IPS-20b (cell line): ENCODE results near the gene YKT6.

Experiments
- H3K27ac ChIP-seq: one replicate; pipeline ENCODE4 v1.5.1; 2013; ENCODE audit warnings: low read length
- H3K27me3 ChIP-seq: 2 replicates; pipeline ENCODE4 v1.6.1; 2013; ENCODE audit warnings: mild to moderate bottlenecking, low read length, inconsistent platforms; ENCODE audit not compliant: insufficient read depth
- H3K36me3 ChIP-seq: 2 replicates; pipeline ENCODE4 v1.6.1; 2013; ENCODE audit warnings: low read depth, mild to moderate bottlenecking, inconsistent platforms, low read length, moderate library complexity; ENCODE audit not compliant: insufficient read depth
- H3K4me1 ChIP-seq: 2 replicates; pipeline ENCODE4 v1.6.1; 2013; ENCODE audit warnings: mild to moderate bottlenecking, control low read depth, inconsistent platforms, low read length, moderate library complexity; ENCODE audit not compliant: insufficient read depth
- H3K4me3 ChIP-seq: 2 replicates; pipeline ENCODE4 v1.5.1; 2013; ENCODE audit warnings: mild to moderate bottlenecking, low read length, inconsistent platforms
- H3K9ac ChIP-seq: 2 replicates; pipeline ENCODE4 v1.6.1; 2013; ENCODE audit warnings: low read depth, mild to moderate bottlenecking, inconsistent platforms, low read length, moderate library complexity
- H3K9me3 ChIP-seq: 2 replicates; pipeline ENCODE4 v1.6.1; 2013; ENCODE audit warnings: mild to moderate bottlenecking, low read depth, low read length, inconsistent platforms; ENCODE audit not compliant: insufficient read depth

Gene YKT6

DNA sequence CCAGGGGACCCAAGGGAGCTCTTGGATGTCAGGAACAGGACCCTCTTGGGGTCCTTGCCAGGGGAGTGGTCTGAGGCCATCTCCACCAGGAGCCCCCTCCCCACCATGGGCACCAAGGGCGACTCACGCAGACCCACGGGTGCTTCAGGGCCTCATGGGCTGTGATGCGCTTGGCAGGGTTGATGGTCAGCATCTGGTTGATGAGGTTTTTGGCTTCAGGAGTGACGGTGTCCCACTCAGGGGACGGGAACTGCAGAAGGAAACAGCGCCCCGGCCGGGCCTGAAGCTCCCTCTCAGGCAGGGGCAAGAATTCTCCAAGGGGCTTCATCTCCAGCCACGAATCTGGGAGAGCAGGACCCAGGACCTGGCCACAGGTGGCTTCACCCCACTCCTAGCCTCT is 41.3 kb downstream of the YKT6 start:
- H3K36me3 ChIP-seq = no peaks in the 10 kb centered on the region
- no peaks in the 10 kb centered on the region for H3K9me3 ChIP-seq
- H3K4me3 ChIP-seq = no peak overlapping the region
- H3K27ac ChIP-seq = no peak overlapping the region
- no peaks in the 10 kb centered on the region for H3K27me3 ChIP-seq
- no peaks in the 10 kb centered on the region for H3K4me1 ChIP-seq
- H3K9ac ChIP-seq = no peak overlapping the region

DNA sequence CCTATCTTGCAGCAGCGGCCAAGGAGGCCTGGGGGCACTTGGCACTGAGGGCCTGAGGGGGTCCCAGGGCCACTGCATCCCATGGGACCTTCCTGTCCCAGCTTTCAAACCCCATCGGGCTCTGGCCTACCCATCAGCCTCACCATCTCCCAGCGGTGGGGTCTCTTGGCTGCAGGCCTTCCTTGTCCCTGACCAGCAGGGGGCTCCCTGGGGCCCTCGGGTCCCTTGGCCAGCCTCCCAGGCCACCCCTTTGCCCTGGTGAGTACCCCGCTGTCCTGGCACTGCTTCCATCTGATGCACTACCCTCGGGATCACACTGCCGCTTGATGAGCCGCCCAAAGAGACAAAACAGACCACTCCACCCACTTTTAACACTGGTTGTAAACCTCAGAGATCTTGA is 43.5 kb downstream of the YKT6 start:
- Histone ChIP-seq H3K27me3 (no peaks in the 10 kb centered on the region), H3K36me3 (no peaks in the 10 kb centered on the region), H3K27ac (no peak overlapping the region), H3K9me3 (no peaks in the 10 kb centered on the region), H3K4me3 (no peak overlapping the region), H3K9ac (no peak overlapping the region), H3K4me1 (no peaks in the 10 kb centered on the region)

DNA sequence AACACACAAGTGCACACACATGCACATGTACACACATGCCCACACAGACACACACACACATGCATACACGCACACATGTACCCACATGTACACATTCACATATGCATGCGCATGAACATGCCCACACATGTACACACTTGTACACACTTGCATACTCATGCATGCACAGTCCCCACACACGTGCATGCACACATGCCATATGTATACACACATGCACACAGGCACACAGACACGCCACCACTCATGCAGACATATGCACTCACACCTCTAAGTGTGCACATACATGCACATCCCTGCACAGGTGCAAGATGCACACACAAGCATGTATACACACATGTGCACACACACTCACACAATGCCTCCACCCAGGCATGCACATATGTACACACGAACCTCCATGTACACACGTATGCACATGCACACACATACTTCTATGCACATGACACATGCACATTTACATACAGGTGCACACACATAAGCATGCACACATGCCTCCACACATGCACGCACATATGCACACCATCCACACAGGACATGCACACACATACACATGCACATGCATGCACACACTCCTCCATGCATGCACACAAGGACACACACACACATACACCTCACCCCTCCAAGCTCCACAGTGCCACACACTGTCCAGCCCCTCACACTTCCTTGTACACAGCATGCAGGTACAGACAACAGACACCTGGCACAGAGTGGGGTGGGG is 45.8 kb downstream of the YKT6 start:
- Histone ChIP-seq H3K4me3 (no peak overlapping the region), H3K36me3 (no peaks in the 10 kb centered on the region), H3K9ac (no peak overlapping the region), H3K27ac (no peak overlapping the region), H3K4me1 (no peaks in the 10 kb centered on the region), H3K9me3 (no peaks in the 10 kb centered on the region), H3K27me3 (no peaks in the 10 kb centered on the region)

DNA sequence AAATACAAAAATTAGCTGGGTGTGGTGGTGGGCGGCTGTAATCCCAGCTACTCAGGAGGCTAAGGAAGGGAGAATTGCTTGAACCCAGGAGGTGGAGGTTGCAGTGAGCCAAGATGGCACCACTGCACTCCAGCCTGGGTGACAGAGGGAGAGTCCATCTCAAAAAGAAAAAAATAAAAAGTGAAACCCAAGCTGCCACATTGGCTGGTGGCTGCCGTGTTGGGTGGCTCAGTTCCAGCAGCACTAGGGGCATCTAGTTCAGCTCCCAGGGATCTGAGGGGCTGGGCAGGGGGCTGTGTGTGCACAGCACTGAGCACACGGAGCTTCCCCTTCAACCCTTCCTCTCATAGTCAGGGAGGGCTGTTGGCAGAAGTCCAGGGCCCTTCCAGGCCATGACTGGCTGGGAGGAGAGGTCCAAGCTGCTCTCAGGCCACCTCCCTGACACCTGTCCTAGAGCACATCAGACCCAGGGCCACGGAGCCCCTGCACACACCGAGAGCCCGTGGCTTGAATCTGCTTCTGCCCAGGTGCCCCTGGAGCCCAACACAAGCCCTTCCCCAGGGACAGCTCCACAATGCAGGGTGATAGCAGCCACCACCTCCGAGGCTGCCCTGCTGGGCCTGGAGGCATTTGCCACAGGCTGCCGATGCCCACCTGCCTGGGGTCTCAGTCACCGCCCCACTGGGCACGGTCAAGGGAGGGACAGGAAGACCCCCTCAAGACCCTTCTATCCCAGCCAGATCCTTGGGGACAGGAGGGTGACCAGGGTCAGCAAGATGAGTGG is 47.3 kb downstream of the YKT6 start:
- Histone ChIP-seq H3K27me3 (no peaks in the 10 kb centered on the region), H3K9ac (no peak overlapping the region), H3K9me3 (no peaks in the 10 kb centered on the region), H3K27ac (no peak overlapping the region), H3K36me3 (no peaks in the 10 kb centered on the region), H3K4me1 (no peaks in the 10 kb centered on the region), H3K4me3 (no peak overlapping the region)

DNA sequence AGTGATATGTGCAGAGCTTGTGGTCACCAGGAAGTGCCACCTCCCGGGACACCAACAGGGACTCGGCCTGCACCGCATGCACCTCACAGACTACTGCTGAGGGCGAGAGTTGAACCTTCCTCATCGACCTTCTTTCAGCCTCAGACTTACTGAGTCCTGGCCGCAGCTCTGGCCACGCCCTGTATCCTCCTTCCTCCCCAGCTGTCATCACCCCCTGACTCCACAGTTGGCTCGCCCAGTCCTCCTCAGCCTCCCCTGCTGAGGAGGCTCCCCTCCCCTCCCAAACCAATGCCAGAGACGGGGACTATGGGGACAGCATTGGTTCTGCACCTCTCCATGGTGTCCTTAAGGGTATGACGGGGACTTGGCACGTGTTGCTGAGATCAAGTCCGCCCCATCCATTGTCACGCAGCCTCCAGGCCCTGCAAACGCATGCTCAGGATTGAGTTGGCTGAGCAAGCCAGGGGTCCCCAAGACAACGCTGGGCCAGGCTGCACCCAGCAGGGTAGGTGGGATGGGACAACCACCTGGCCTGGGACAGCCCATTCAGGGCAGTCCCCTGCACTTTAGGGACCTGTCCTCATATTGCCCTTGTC is 49.0 kb downstream of the YKT6 start:
- Histone ChIP-seq H3K27me3 (no peaks in the 10 kb centered on the region), H3K9me3 (no peaks in the 10 kb centered on the region), H3K27ac (no peak overlapping the region), H3K9ac (no peak overlapping the region), H3K4me1 (no peaks in the 10 kb centered on the region), H3K36me3 (no peaks in the 10 kb centered on the region), H3K4me3 (no peak overlapping the region)

DNA sequence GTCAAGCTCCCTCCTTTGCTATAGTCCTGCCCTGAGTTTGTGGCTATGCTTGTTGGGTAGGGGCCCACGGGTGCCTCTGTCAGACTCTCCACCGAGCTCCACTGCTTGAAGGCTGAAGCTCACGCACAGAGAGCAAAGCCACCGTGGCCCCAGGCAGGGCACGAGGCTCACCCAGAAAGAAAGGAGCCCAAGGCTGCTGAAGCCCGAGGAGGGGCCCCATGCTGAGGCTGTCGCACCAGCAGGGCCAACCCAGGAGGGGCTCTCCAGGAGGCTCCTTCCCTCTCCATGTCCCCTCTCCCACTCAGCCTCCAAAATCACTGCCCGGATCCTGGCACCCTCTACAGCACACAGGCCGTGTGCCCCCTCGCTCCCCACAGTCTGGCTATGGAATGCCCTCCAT is 50.5 kb downstream of the YKT6 start:
- Histone ChIP-seq H3K36me3 (no peaks in the 10 kb centered on the region), H3K27ac (no peak overlapping the region), H3K4me1 (no peaks in the 10 kb centered on the region), H3K27me3 (no peaks in the 10 kb centered on the region), H3K9ac (no peak overlapping the region), H3K4me3 (no peak overlapping the region), H3K9me3 (no peaks in the 10 kb centered on the region)

DNA sequence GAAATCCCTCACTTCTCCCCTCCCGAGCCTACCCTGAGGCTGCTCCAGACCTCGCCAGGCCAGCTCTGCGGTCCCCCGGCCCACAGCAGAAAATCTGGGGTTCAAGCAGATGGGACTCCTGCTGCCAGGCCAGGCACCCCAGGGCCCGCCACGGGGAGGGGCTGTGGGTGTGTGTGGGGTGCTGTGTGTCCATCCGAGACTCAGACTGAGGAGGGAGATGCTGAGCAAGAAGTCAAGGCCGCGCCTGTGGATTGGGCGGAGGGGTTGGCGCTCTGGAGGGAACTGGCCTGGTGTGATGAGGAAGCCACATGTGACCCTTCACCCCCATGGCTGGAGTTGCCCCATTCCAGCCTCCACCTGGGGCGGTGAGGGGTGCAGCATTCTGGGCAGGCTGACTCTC is 51.1 kb downstream of the YKT6 start:
- H3K36me3 ChIP-seq = no peaks in the 10 kb centered on the region
- no peak overlapping the region for H3K4me3 ChIP-seq
- H3K9me3 ChIP-seq = no peaks in the 10 kb centered on the region
- no peaks in the 10 kb centered on the region for H3K27me3 ChIP-seq
- H3K9ac ChIP-seq = no peak overlapping the region
- no peak overlapping the region for H3K27ac ChIP-seq
- no peaks in the 10 kb centered on the region for H3K4me1 ChIP-seq

DNA sequence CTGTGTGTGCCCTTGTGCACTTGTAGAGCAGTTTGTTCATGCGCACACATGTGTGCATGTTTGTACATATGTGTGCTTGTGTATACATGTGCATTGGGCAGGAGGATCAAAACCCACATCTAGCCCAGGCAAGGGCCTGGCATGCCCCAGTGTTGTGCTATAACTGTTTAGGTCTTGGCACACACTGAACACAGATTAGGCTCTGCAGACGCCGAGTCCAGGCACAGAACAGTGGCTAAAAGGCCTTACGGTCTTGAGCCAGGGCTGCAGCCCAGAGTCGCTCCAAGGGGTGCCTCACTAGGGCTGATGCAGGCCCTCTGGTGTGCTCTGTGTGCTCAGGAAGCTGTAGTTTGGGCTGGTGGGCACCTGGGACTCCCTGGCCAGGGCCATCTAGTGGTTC is 55.7 kb downstream of the YKT6 start:
- no peaks in the 10 kb centered on the region for H3K36me3 ChIP-seq
- H3K27me3 ChIP-seq = no peaks in the 10 kb centered on the region
- no peaks in the 10 kb centered on the region for H3K9me3 ChIP-seq
- no peak overlapping the region for H3K27ac ChIP-seq
- no peak overlapping the region for H3K9ac ChIP-seq
- no peak overlapping the region for H3K4me3 ChIP-seq
- H3K4me1 ChIP-seq = no peaks in the 10 kb centered on the region

DNA sequence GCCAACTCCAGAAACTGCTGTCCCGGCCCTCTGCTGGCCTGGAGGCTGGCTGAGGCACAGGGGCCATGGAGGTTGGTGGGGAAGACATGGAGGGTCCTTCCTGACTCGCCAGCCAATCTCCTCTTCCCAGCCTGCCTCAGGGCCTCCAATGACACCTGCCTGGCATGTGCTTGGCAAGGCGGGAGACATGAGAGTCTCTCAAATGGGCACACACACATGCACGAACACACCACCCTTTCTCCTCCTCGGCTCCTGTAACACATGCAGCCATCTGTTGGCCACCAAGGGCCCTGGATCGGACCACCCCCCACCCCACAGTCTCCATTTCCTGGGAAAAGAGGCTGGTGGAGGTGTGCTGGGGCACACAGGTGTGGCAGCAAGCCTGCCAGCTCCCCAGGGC is 56.4 kb downstream of the YKT6 start:
- Histone ChIP-seq H3K27ac (no peak overlapping the region), H3K4me1 (no peaks in the 10 kb centered on the region), H3K9me3 (no peaks in the 10 kb centered on the region), H3K27me3 (no peaks in the 10 kb centered on the region), H3K36me3 (no peaks in the 10 kb centered on the region), H3K9ac (no peak overlapping the region), H3K4me3 (no peak overlapping the region)

DNA sequence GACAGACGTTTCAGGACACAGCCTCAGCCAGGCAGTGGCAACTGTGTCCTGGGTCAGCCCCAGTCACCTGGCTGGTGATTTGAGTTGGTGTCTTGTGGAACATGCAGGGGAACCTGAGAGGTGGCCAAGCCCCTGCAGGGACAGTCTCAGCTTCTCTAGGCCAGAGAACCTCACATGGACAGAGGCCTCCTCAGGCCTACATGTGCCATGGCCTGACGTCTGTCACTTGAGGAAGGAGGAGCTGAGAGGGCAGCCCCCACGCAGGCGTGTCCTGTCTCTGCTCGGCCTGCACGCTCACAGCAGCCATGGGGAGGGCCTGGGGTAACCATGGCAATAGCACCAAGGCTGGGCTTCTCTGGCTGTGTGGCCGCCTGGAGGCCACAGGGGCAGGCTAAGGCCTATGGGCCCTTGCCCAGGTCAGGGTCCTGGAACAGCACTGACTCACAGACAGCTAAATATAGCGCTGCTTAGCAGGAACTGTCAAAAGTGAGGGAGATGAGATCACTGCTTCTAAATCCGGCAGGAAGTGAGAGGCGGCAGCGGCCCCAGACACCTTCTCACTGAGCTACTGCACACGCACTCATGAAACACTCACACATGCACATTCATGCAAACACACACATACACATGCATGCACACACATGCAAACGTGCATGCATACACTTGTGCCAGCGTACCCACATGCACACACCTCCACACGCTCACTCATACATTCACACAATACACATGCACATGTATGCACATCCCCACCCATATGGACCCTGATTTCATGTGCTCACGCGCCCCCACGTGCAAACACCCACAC is 57.0 kb downstream of the YKT6 start:
- no peak overlapping the region for H3K9ac ChIP-seq
- no peaks in the 10 kb centered on the region for H3K4me1 ChIP-seq
- no peak overlapping the region for H3K27ac ChIP-seq
- no peak overlapping the region for H3K4me3 ChIP-seq
- no peaks in the 10 kb centered on the region for H3K36me3 ChIP-seq
- no peaks in the 10 kb centered on the region for H3K9me3 ChIP-seq
- H3K27me3 ChIP-seq = no peaks in the 10 kb centered on the region

DNA sequence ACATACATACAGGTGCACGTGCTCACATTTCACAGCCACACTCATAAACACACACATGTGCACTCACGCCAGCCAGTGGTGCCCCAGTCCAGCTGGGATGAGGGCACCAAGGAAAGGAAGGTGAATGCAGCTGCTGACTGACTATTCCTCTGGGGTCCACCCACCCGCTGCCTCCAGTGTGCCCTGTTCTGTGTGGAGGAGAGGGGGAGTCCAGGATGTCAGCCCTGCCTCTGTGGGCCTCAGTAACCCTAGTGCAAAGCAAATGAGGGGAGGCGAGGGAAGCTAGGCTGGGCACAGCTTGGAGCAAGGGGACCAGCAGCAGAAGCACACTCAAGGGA is 57.6 kb downstream of the YKT6 start:
- Histone ChIP-seq H3K27ac (no peak overlapping the region), H3K9ac (no peak overlapping the region), H3K9me3 (no peaks in the 10 kb centered on the region), H3K4me3 (no peak overlapping the region), H3K27me3 (no peaks in the 10 kb centered on the region), H3K36me3 (no peaks in the 10 kb centered on the region), H3K4me1 (no peaks in the 10 kb centered on the region)
